Left lobe of liver (tissue), 2 donors: Measurements from ENCODE around the gene FZD10. TPM values are rescaled to one million over a fixed set of nuclear protein-coding genes. Genes with fewer than 3 reads are reported as not detected.

Experiments used
- ATAC-seq: fragments of 200-7000 bp; cut with Tn5 transposase; one replicate; pipeline ENCODE4 v1.9.1; 2020; ENCODE audit warnings: mild to moderate bottlenecking, moderate library complexity
- DNase-seq: peaks from one replicate; pipeline ENCODE4 v3.0.0-alpha.2; 2020; ENCODE audit warnings: low spot score
- total RNA-seq: library from RNA; stranded (reverse); gene quantifications from one replicate; pipeline ENCODE4 v1.2.1, GENCODE V29; 2021
- donor health status: DM: no; HTN: no; CAD: no; lungs with moderate emphysema.
- donor health status: DM: no; HTN: yes; CAD: no.

Gene FZD10
- total RNA-seq, 1 donor from 2014 or later, result not detected

GRCh38 chr12:130177635-130178242 lies 15.5 kb downstream of the FZD10 start:
- DNase-seq, result no peak
- ATAC-seq, result no peak

- no peak for ATAC-seq
Observed at GRCh38 chr12:130178282-130178681, 16.0 kb downstream of the FZD10 start.

DNA sequence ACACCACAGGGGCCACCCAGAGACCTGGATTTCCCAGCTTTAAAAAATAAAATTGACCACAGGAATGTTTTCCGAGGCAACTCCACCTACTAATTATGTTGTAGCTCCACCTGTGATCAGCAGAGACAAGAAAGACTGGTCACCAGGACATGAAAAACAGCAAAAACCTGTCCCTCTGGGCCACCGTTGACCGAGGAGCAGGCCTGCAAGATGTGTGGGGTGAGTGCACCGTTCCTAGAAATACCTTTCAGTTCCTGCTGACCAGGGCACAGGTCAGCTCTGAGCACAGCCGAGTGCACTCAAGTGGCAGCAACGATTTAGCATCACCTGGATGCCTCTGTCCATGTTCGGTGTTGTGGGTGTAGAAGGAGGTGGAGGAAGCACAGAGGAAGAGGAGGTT lies 16.9 kb downstream of the FZD10 start:
- DNase-seq, result no peak
- no peak for ATAC-seq

More at GRCh38 chr12:130178282-130178681, 16.0 kb downstream of the FZD10 start:
- DNase-seq, result no peak

- ATAC-seq (no peak), DNase-seq (no peak)
Observed at GRCh38 chr12:130179621-130180020, 17.4 kb downstream of the FZD10 start.

DNA sequence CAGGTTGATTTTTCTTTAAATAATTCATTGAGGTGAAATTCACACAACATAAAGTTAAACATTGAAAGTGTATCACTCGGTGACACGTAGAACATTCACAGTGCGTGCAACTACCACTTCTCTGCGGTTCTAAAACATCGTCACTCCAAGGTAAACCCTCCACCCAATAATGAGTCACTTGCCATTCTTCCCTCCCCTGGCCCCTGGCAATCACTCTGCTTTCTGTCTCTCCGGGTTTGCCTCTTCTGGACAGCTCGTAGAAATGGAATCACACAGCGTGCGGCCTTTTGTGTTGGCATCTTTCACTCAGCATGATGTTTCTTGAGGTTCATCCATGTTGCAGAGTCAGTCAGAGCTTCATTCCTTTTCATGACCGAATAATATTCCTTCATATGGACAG lies 18.9 kb downstream of the FZD10 start:
- DNase-seq (no peak), ATAC-seq (no peak)

GRCh38 chr12:130183585-130184370 lies 21.5 kb downstream of the FZD10 start:
- DNase-seq, result no peak
- ATAC-seq, result no peak

DNA sequence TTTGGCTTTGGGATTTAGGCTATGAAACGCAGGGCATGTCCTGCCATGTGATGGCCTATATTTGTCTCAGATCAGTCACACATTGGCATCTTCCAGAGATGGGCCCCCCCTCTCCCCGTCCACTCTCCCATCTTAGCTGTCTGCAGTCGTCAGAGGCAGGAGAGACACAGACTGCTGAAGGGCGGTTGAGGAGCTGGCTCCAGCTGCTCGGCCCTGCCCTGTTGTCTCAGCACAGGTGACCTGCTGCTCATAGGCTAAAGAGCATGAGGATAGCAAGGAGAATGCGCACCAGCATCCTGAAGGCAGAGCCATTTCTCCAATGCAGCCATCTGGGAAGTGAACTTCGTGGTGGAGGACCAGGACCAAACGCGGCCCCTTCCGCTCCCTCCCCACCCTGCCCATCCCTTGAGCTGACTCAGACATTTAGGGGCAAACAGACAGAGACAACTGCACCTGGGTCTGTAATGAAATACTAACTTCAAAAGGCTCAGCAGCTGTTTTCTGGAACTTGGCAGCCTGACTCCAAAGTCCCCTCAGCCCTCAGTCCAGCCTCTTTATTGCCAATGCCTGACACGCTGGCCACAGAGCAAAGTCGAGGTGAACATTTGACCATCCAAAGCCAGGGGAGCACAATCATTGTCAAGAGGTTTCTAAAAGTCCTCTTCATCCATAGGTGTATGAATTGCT lies 22.3 kb downstream of the FZD10 start:
- DNase-seq (no peak), ATAC-seq (no peak)

DNA sequence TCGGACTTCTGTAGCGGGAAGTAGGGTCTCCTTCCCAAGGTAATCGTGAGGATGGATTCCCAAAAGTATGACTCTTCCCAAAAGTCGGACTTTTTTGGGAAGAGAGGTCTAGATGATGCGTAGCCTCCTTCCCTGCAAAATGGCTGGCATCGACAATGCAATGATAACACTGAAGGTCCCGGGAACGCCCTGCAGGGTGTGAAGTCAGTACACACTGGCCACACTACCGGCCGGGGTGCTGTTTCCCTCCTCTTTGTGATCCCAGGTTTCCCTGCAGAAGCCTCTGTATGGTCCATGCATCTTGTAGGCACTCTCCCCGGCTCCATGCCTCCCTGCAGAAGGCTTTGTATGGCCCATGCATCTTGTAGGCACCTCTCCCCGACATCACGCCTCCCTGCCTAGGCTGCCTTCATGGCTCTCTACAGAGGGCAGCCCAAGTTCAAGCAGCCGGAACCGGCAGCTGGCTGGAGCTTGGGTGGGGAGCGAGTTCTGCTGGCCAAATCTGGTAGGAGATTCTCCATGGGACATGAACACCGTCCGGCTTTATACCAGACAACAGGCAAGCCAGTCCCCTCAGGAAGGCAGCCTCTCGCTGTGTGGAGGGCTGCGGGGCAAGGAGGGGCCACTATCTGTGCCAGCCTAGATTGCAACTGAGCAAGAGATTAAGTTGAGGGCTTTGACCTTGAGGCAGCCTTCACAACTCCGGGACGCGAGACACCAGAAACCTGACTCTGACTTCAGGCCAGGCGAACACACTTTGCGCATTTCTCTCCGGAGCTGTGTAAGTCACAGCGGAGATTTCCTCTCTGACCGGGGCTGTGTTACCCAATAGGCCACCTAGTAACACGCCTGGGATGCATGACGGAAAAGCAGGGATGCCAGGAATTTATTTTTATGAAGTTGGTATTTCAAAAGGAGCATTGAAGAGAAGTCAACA lies 23.5 kb downstream of the FZD10 start:
- ATAC-seq, result no peak

GRCh38 chr12:130186651-130187268 lies 24.5 kb downstream of the FZD10 start:
- DNase-seq, result no peak

More for the DNA sequence above, 23.5 kb downstream of the FZD10 start:
- DNase-seq, result no peak

GRCh38 chr12:130192642-130193345 lies 30.5 kb downstream of the FZD10 start:
- DNase-seq, result peak; percentile 33
- ATAC-seq, result peak; percentile 31

More at GRCh38 chr12:130186651-130187268, 24.5 kb downstream of the FZD10 start:
- no peak for ATAC-seq

GRCh38 chr12:130194154-130194553 lies 31.9 kb downstream of the FZD10 start:
- no peak for ATAC-seq
- no peak for DNase-seq

DNA sequence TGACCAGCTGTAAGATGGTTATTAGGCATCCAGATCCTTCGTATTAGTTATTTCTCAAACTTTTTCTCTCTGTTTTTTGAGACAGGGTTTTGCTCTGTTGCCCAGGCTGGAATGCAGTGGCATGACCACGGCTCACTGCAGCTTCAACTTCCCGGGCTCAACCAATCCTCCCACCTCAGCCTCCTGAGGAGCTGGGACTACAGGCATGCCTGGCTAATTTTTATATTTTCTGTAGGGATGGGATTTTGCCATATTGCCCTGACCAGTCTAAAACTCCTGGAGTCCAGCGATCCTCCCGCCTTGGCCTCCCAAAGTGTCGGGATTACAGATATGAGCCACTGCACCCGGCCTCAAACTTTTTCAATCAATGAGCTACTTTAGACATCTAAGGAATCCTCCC lies 33.1 kb downstream of the FZD10 start:
- no peak for ATAC-seq
- no peak for DNase-seq

GRCh38 chr12:130195776-130196175 lies 33.5 kb downstream of the FZD10 start:
- ATAC-seq, result no peak
- no peak for DNase-seq

- ATAC-seq (no peak), DNase-seq (peak; percentile 22)
Observed at GRCh38 chr12:130196827-130197226, 34.6 kb downstream of the FZD10 start.

DNA sequence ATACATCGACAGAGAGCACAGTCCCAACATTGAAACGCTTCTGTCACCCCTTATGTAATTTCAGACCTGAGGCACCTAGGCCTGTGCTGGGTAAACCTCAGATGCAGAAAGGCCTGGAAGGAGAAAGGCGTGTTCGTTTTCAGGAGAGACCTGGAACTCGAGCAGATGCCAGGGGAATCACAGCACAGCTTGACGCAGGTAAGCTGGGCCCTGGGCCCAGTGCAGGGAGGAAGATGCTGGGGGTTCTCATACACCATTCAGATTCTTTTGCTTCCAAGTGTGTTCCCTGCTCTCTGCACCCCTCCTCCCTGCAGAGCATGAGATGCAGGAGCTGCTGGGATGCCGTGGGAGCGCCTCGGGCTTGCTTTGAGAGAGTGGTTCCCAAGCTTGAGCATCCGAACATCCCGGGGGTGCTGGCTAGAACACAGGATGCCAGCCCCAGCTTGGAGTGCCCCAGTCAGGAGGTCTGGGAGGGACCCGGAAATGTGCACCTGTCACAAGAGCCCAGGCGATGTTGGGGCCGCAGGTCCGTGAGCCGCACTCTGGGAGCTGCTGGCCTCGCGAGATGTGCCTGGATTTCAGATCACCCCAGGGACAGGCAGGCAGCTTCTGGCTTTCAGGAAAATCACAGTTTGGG lies 35.9 kb downstream of the FZD10 start:
- peak; percentile 21 for DNase-seq
- no peak for ATAC-seq

DNA sequence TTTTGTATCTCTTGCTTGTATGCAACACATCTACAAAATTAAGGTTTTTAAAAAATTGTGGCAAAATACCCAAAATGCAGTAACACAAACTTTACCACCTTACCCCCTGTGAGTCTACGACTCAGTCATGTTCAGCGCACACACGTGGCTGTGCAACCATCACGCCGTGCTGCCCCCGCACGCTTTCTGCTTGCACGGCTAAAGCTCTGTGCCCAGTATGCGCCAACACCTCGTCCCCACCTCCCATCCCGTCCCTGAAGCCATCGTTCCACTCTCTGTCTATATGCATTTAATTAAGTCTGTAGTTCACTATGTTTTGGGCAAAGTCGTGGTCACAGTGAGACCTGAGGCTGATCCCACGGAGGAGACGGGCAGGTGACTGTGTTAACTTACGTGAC lies 36.4 kb downstream of the FZD10 start:
- peak; percentile 23 for DNase-seq
- ATAC-seq, result no peak

GRCh38 chr12:130199581-130200390 lies 37.5 kb downstream of the FZD10 start:
- ATAC-seq, result no peak
- peak; percentile 33 for DNase-seq

GRCh38 chr12:130200445-130200844 lies 38.2 kb downstream of the FZD10 start:
- peak; percentile 21 for DNase-seq
- no peak for ATAC-seq
